Fibroblast of lung (primary cell): Measurements from ENCODE around the gene NKD2.

Experiments
- CTCF ChIP-seq, 2 donors: IDR thresholded peaks in 1 of 2; conservative IDR thresholded peaks in 1 of 2; 1 replicate in 1 of 2; 2 replicates in 1 of 2; pipeline ENCODE4 v1.5.1; 2011 to 2012; ENCODE audit warnings: low read length in 2 of 2, control low read depth in 1 of 2, inconsistent platforms in 1 of 2, low read depth in 1 of 2, mild to moderate bottlenecking in 1 of 2
- EZH2 ChIP-seq: IDR thresholded peaks from 2 replicates; pipeline ENCODE4 v1.5.1; 2012; ENCODE audit warnings: low read length, control low read depth, mild to moderate bottlenecking; ENCODE audit errors: missing control alignments

- TF ChIP-seq EZH2 (no peak), CTCF (conservative IDR thresholded peaks at IDR 0.05 in 1 of 2, IDR thresholded peaks at IDR 0.05 in 1 of 2; ENCODE audit: low read depth in 1 of 2, low read length in 2 of 2) (no peak)
Observed at GRCh38 chr5:966345-966710, 42.3 kb upstream of the NKD2 start.
